Measurements from ENCODE around the gene RILPL1.

DNA sequence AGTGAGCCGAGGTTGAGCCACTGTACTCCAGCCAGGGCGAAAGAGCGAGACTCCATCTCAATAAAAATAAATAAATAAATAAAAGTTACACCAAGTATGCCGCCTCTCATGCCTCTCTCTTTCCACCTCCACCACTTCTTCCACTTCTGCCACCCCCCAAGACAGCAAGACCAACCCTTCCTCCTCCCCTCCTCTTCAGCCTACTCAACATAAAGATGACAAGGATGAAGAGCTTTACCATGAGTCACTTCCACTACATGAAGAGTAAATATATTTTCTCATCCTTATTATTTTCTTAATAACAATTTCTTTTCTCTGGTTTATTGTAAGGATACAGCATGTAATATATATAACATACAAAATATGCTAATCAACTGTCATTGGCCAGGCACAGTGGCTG, 47.3 kb upstream of the RILPL1 start:
- TF ChIP-seq, protein P1, sequence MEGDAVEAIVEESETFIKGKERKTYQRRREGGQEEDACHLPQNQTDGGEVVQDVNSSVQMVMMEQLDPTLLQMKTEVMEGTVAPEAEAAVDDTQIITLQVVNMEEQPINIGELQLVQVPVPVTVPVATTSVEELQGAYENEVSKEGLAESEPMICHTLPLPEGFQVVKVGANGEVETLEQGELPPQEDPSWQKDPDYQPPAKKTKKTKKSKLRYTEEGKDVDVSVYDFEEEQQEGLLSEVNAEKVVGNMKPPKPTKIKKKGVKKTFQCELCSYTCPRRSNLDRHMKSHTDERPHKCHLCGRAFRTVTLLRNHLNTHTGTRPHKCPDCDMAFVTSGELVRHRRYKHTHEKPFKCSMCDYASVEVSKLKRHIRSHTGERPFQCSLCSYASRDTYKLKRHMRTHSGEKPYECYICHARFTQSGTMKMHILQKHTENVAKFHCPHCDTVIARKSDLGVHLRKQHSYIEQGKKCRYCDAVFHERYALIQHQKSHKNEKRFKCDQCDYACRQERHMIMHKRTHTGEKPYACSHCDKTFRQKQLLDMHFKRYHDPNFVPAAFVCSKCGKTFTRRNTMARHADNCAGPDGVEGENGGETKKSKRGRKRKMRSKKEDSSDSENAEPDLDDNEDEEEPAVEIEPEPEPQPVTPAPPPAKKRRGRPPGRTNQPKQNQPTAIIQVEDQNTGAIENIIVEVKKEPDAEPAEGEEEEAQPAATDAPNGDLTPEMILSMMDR (conservative IDR thresholded peaks at IDR 0.05 in 1 of 2, IDR thresholded peaks at IDR 0.05 in 1 of 2; ENCODE audit: low read depth in 1 of 2, low read length in 2 of 2) = no peak
- TF ChIP-seq EZH2 (IDR thresholded peaks at IDR 0.05; ENCODE audit: low read length, missing control alignments) = no peak

Data from fibroblast of lung (primary cell).